ENCODE data around the gene C3orf33. TPM values are rescaled to one million over a fixed set of nuclear protein-coding genes. Genes with fewer than 3 reads are reported as not detected.

C3orf33 gene
- total and polyA plus RNA-seq, 2 of the 13 experiments (the other 11 are each of a cell fraction or from before 2014, with no cell fraction given): 9.2 to 12.6 TPM

GRCh38 chr3:155744626-155745324 lies 61.3 kb downstream of the C3orf33 start, which contains the start of gene PLCH1 (continued):
- no peak for TF ChIP-seq LCORL (IDR thresholded peaks at IDR 0.05)
- 0 out of 2 replicates have a peak, but pooled peaks have one; percentile 7 for TF ChIP-seq LCORL (CRISPR knock-in tag; IDR thresholded peaks at IDR 0.05)
- TF ChIP-seq ZNF724P (CRISPR knock-in tag; IDR thresholded peaks at IDR 0.05; ENCODE audit: borderline replicate concordance): peak; percentile 49; the same call in 1 of the 2 replicates
- peak; percentile 57 for TF ChIP-seq YY1 (IDR thresholded peaks at IDR 0.05; ENCODE audit: insufficient read depth, insufficient replicate concordance, low read depth, low read length)
- no peak for TF ChIP-seq ZUFSP (CRISPR knock-in tag; IDR thresholded peaks at IDR 0.05; ENCODE audit: borderline replicate concordance)
- no peak for TF ChIP-seq TBL1XR1 (IDR thresholded peaks at IDR 0.05; ENCODE audit: borderline replicate concordance, low read length, partially characterized antibody)
- 0 out of 2 replicates have a peak, but pooled peaks have one; percentile 35 for TF ChIP-seq TARDBP (CRISPR knock-in tag; IDR thresholded peaks at IDR 0.05)
- TF ChIP-seq ATF4 (CRISPR knock-in tag; IDR thresholded peaks at IDR 0.05): 0 out of 4 replicates have a peak, but pooled peaks of 1 of the 2 experiments have one; percentile 11
- peak; percentile 18; the same call in 1 of the 2 replicates for TF ChIP-seq TFAP4 (IDR thresholded peaks at IDR 0.05; ENCODE audit: borderline replicate concordance, low read depth)
- peak; percentile 3; the same call in 1 of the 2 replicates for TF ChIP-seq ATF7-NPFF (CRISPR knock-in tag; IDR thresholded peaks at IDR 0.05; ENCODE audit: low read depth)
- peak; percentile 82 for TF ChIP-seq ZMYM3 (CRISPR knock-in tag; IDR thresholded peaks at IDR 0.05)
- TF ChIP-seq ZC3H13 (CRISPR knock-in tag; IDR thresholded peaks at IDR 0.05): peak; percentile 65; the same call in 1 of the 2 replicates
- peak; percentile 99 for TF ChIP-seq PRDM15 (CRISPR knock-in tag; IDR thresholded peaks at IDR 0.05)
- 0 out of 2 replicates have a peak, but pooled peaks have one; percentile 63 for TF ChIP-seq SNAPC4 (CRISPR knock-in tag; IDR thresholded peaks at IDR 0.05)

Data from HepG2 (cell line).